ENCODE measurements around the gene EME1.
"Not testable (repeated sequence)": the region's sequence is repeated elsewhere in the genome, so short reads cannot be mapped to it uniquely, and the experiment has no call there.

EME1 gene

GRCh38 chr17:50396261-50397110 is 23.5 kb downstream of the EME1 start:
- DNase-seq, result peak; percentile 36

- peak; percentile 86 for DNase-seq
These were observed 24.3 kb downstream of the EME1 start, which contains the start of gene LRRC59 for GRCh38 chr17:50397111-50397918. TSS of gene LRRC59 (minus strand) at chr17:50397523. CDS start at chr17:50397317, 206 bp downstream.

GRCh38 chr17:50397919-50398285 is 24.9 kb downstream of the EME1 start:
- no peak for DNase-seq

- DNase-seq, result not testable (repeated sequence)
These were observed 25.6 kb downstream of the EME1 start for GRCh38 chr17:50398672-50399071.

GRCh38 chr17:50399591-50399990 is 26.6 kb downstream of the EME1 start:
- not testable (repeated sequence) for DNase-seq

- DNase-seq, result not testable (repeated sequence)
These were observed 32.3 kb downstream of the EME1 start for GRCh38 chr17:50405351-50405750.

GRCh38 chr17:50406578-50406977 is 33.5 kb downstream of the EME1 start:
- DNase-seq, result no peak

GRCh38 chr17:50407921-50408320 is 34.9 kb downstream of the EME1 start:
- no peak for DNase-seq

- DNase-seq, result no peak
These were observed 39.2 kb downstream of the EME1 start for GRCh38 chr17:50412188-50412732.

GRCh38 chr17:50414808-50415207 is 41.8 kb downstream of the EME1 start:
- no peak for DNase-seq

GRCh38 chr17:50419577-50419976 is 46.5 kb downstream of the EME1 start:
- DNase-seq, result not testable (repeated sequence)

GRCh38 chr17:50420419-50421112 is 47.5 kb downstream of the EME1 start:
- DNase-seq, result no peak

GRCh38 chr17:50421308-50422051 is 48.5 kb downstream of the EME1 start:
- DNase-seq, result no peak

GRCh38 chr17:50422738-50423137 is 49.7 kb downstream of the EME1 start:
- no peak for DNase-seq

- no peak for DNase-seq
These were observed 50.6 kb downstream of the EME1 start for GRCh38 chr17:50423553-50424159.

GRCh38 chr17:50424246-50424995 is 51.4 kb downstream of the EME1 start:
- DNase-seq, result no peak

- no peak for DNase-seq
These were observed 52.1 kb downstream of the EME1 start for GRCh38 chr17:50424996-50425681.

GRCh38 chr17:50425682-50426471 is 52.8 kb downstream of the EME1 start, which contains the start of gene ACSF2:
TSS of gene ACSF2 (plus strand) at chr17:50426218. CDS start at chr17:50426262, 44 bp downstream.
- peak; percentile 74 for DNase-seq

- no peak for DNase-seq
These were observed 53.4 kb downstream of the EME1 start for GRCh38 chr17:50426472-50426782.

Data from stimulated activated naive CD4-positive, alpha-beta T cell treated with Interleukin-2 at 50 U/mL for 16 hours (primary cell).